ENCODE measurements around the gene FBLN2. TPM values are rescaled to one million over a fixed set of nuclear protein-coding genes. Genes with fewer than 3 reads are reported as not detected.

FBLN2 gene
- total and polyA plus RNA-seq, 2 of the 4 experiments (the other 2 are of a cell fraction), result 11.8 to 60.8 TPM

DNA sequence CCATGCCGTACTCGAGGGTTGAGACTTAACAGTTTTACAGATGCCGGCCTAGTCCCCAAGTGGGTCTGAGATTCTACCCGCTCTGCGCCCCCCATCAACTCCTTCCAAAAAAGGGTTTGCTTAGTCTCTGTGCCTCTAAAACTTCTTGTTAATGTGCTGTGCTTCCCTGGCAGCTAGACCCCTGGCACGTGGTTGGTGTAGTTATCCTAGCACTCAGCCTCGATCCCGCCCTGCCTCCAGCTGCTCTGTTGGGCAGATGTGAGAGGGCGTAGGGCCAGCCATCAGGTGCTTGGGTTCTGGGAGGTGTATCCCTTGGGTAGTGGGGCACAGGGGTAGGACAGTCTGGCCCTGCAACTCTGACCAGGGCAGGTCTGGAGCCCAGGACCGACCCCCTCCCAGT lies 79.5 kb downstream of the FBLN2 start:
- no peak overlapping the region for H2BK5ac ChIP-seq (ENCODE audit: low read depth, low read length, poor library complexity, severe bottlenecking)
- in situ Hi-C loops (cut with MboI; ENCODE audit: low sequenced_read_pairs), result no loop called here
- no peak overlapping the region for H3K56ac ChIP-seq (ENCODE audit: extremely low read depth, insufficient read depth, low read length)
- dilution Hi-C loops (cut with HindIII; ENCODE audit: low sequenced_read_pairs, unreplicated experiment), result no loop called here
- H3K14ac ChIP-seq (replicated peaks; ENCODE audit: low read depth, low read length), result no peak overlapping the region
- no peak overlapping the region for H2BK120ac ChIP-seq (ENCODE audit: low read depth, low read length)
- no peak overlapping the region for H2AK5ac ChIP-seq (ENCODE audit: low read depth, low read length)
- ATAC-seq (ENCODE audit: low read depth) (no peak), DNase-seq (no peak)
- no peaks in the 10 kb centered on the region for H3K9me1 ChIP-seq (ENCODE audit: insufficient read depth, low read length)
- intact Hi-C loops (cut with micrococcal nuclease), result no loop called here
- H4K20me1 ChIP-seq (ENCODE audit: insufficient read depth, low read length), result no peaks in the 10 kb centered on the region
- H3K9me3 ChIP-seq (ENCODE audit: control insufficient read depth, insufficient read depth, low read length), result no peaks in the 10 kb centered on the region
- H3K4ac ChIP-seq (ENCODE audit: low read depth, low read length), result no peak overlapping the region
- H3K4me2 ChIP-seq (ENCODE audit: low read depth, low read length), result no peak overlapping the region
- no peak overlapping the region for H4K8ac ChIP-seq (ENCODE audit: low read depth in 2 of 2, low read length in 2 of 2)
- no peaks in the 10 kb centered on the region for H3K27me3 ChIP-seq (ENCODE audit: control insufficient read depth, insufficient read depth, low read length)
- WGBS, 2 experiments (ENCODE audit: extremely low coverage in 2 of 2, insufficient read length in 1 of 2), result no CpG with 5 or more reads among the region's 10 CpGs
- H3K27ac ChIP-seq (ENCODE audit: insufficient read depth, low read length), result no peak overlapping the region
- no peak overlapping the region for H3K23ac ChIP-seq (ENCODE audit: low read depth, low read length)
- H3K4me3 ChIP-seq (ENCODE audit: insufficient read depth, low read depth, low read length), result no peak overlapping the region
- H3K79me1 ChIP-seq (ENCODE audit: low read depth in 1 of 2, low read length in 2 of 2), result no peaks in the 10 kb centered on the region
- no peaks in the 10 kb centered on the region for H3K4me1 ChIP-seq (ENCODE audit: control insufficient read depth, insufficient read depth, low read length)
- no peak overlapping the region for H2BK20ac ChIP-seq (ENCODE audit: low read depth, low read length)
- H4K5ac ChIP-seq (ENCODE audit: low read depth, low read length), result no peak overlapping the region
- H3K18ac ChIP-seq (ENCODE audit: low read depth, low read length), result no peak overlapping the region
- no peak overlapping the region for H4K91ac ChIP-seq (ENCODE audit: insufficient read depth, low read depth, low read length)
- no peak overlapping the region for H2BK15ac ChIP-seq (ENCODE audit: low read depth, low read length)
- TF ChIP-seq MAFK (IDR thresholded peaks at IDR 0.05; ENCODE audit: low read depth, low read length), result no peak
- no peak for TF ChIP-seq CEBPB (IDR thresholded peaks at IDR 0.05; ENCODE audit: low read depth, low read length)
- H3K9ac ChIP-seq (ENCODE audit: low read depth, low read length), result no peak overlapping the region
- no peak overlapping the region for H2AFZ ChIP-seq (replicated peaks; ENCODE audit: low read length, poor library complexity)
- POLR2A ChIA-PET (ENCODE audit: unreplicated experiment), result no interaction called here
- no peaks in the 10 kb centered on the region for H3K36me3 ChIP-seq (ENCODE audit: control insufficient read depth, insufficient read depth, low read length)
- CTCF ChIA-PET, result no interaction called here
- H2AK9ac ChIP-seq (replicated peaks; ENCODE audit: low read depth, low read length, poor library complexity), result no peak overlapping the region
- BruUV-seq (replicated peaks), result no TSS peak

Data from IMR-90 (cell line).